Measurements from ENCODE around the gene MYADM.

MYADM gene

GRCh38 chr19:53892301-53892980, 24.8 kb downstream of the MYADM start:
- no peak for DNase-seq

GRCh38 chr19:53892981-53893325, 25.3 kb downstream of the MYADM start:
- DNase-seq: no peak

- no peak for DNase-seq
These were observed 27.0 kb downstream of the MYADM start for GRCh38 chr19:53894707-53895106.

GRCh38 chr19:53896682-53897081, 29.0 kb downstream of the MYADM start:
- DNase-seq: no peak

GRCh38 chr19:53897459-53897858, 29.8 kb downstream of the MYADM start:
- no peak for DNase-seq

GRCh38 chr19:53898166-53898565, 30.5 kb downstream of the MYADM start:
- no peak for DNase-seq

- DNase-seq: no peak
These were observed 31.1 kb downstream of the MYADM start for GRCh38 chr19:53898636-53899341.

- DNase-seq: no peak
These were observed 32.6 kb downstream of the MYADM start for GRCh38 chr19:53900191-53900860.

GRCh38 chr19:53903055-53903680, 35.5 kb downstream of the MYADM start:
- no peak for DNase-seq

- no peak for DNase-seq
These were observed 37.2 kb downstream of the MYADM start for GRCh38 chr19:53904909-53905308.

- DNase-seq: no peak
These were observed 38.1 kb downstream of the MYADM start for GRCh38 chr19:53905787-53906186.

GRCh38 chr19:53906211-53907192, 38.8 kb downstream of the MYADM start:
- DNase-seq: peak; percentile 77 to 81

GRCh38 chr19:53907193-53907581, 39.5 kb downstream of the MYADM start:
- DNase-seq: no peak

GRCh38 chr19:53907690-53908089, 40.0 kb downstream of the MYADM start:
- no peak for DNase-seq

GRCh38 chr19:53908106-53908934, 40.6 kb downstream of the MYADM start:
- DNase-seq: peak; percentile 56 to 67

- DNase-seq: no peak
These were observed 41.3 kb downstream of the MYADM start, which contains the start of gene CACNG7 for GRCh38 chr19:53908935-53909415. TSS of gene CACNG7 (plus strand) at chr19:53909278. CDS start at chr19:53912832, 3,554 bp downstream.

- no peak for DNase-seq
These were observed 41.9 kb downstream of the MYADM start for GRCh38 chr19:53909471-53910169.

GRCh38 chr19:53910170-53910518, 42.5 kb downstream of the MYADM start:
- DNase-seq: no peak

GRCh38 chr19:53912653-53913052, 45.0 kb downstream of the MYADM start:
- DNase-seq: peak in 1 of 2 experiments; percentile 15

GRCh38 chr19:53915000-53915399, 47.3 kb downstream of the MYADM start:
- DNase-seq: no peak

- no peak for DNase-seq
These were observed 48.3 kb downstream of the MYADM start for GRCh38 chr19:53916004-53916403.

Measured in activated CD4-positive, alpha-beta T cell treated with anti-CD3 and anti-CD28 coated beads, Interleukin-2, amount 50 U/mL, for 48 hours (primary cell).